Right lobe of liver (tissue), 6 donors: ENCODE data around the gene COL27A1. TPM values are rescaled to one million over a fixed set of nuclear protein-coding genes. Genes with fewer than 3 reads are reported as not detected.
"Not testable (repeated sequence)": the region's sequence is repeated elsewhere in the genome, so short reads cannot be mapped to it uniquely, and the experiment has no call there.

Source experiments
- ATAC-seq, 4 donors: fragments of 200-7000 bp; cut with Tn5 transposase; one replicate each; pipeline ENCODE4 v1.9.1; 2020; ENCODE audit warnings: mild to moderate bottlenecking in 4 of 4, moderate library complexity in 4 of 4
- DNase-seq, 3 donors: peaks; one replicate each; pipeline ENCODE4 v3.0.0-alpha.2; 2020
- H3K27ac ChIP-seq, 3 donors: fragments of 200-600 bp; one replicate each; pipeline ENCODE4 v1.8.0; 2022
- H3K27me3 ChIP-seq, 2 donors: fragments of 200-600 bp; one replicate each; pipeline ENCODE4 v1.8.0; 2022
- H3K36me3 ChIP-seq, 4 donors: fragments of 200-600 bp; sonication (generic) in 1 of 4; one replicate each; pipeline versions ENCODE4 v1.5.1 to v1.8.0; 2017 to 2022; ENCODE audit warnings: control low read depth in 1 of 4
- H3K4me1 ChIP-seq, 4 donors: fragments of 200-600 bp; sonication (generic) in 1 of 4; one replicate each; pipeline versions ENCODE4 v1.5.1 to v1.8.0; 2017 to 2022; ENCODE audit warnings: control low read depth in 1 of 4
- H3K4me3 ChIP-seq, 3 donors: fragments of 200-600 bp; one replicate each; pipeline ENCODE4 v1.8.0; 2022
- H3K9me3 ChIP-seq, 4 donors: fragments of 200-600 bp; sonication (generic) in 1 of 4; one replicate each; pipeline versions ENCODE4 v1.5.1 to v1.8.0; 2017 to 2022; ENCODE audit warnings: control low read depth in 1 of 4
- CTCF ChIP-seq, 4 donors: fragments of 200-600 bp in 3 of 4; fragments of 450-650 bp in 1 of 4; IDR thresholded peaks; one replicate each; pipeline versions ENCODE4 v1.5.1 to v1.8.0; 2016 to 2022; ENCODE audit warnings: antibody characterized with exemption in 4 of 4, mild to moderate bottlenecking in 2 of 4
- POLR2A ChIP-seq: fragments of 450-650 bp; IDR thresholded peaks from one replicate; pipeline ENCODE4 v1.6.1; 2017; ENCODE audit warnings: antibody characterized with exemption, mild to moderate bottlenecking
- WGBS: methylation state at CpG from one replicate; pipeline ENCODE4 v1.1.6; 2018; ENCODE audit warnings: low coverage, low lambda C conversion rate; ENCODE audit not compliant: insufficient coverage; ENCODE audit errors: missing lambda C conversion rate; 5-methylcytosine and 5-hydroxymethylcytosine counted together
- intact Hi-C, 2 donors: fragments of 100-400 bp; cut with DNase I; formaldehyde crosslinking; loops; one replicate each; pipeline versions ENCODE4 v1.11.2 to v1.14.1; 2022
- total RNA-seq, 6 experiments: library from RNA; depleted of rRNA in 2 of 6; stranded (reverse); fragments of >200 nt in 2 of 6; fragmentation: NEBNext Ultra II Directional in 3 of 6; extraction: Animal tissue kit (Norgen Biotek cat#: 25700) in 3 of 6; gene quantifications; one replicate each; pipeline versions ENCODE4 v1.1.0 to v1.2.4, GENCODE V29; 2016 to 2023
- donor health status: DM: no; HTN: yes; CAD: no.
- donor health status: DM: no; HTN: no; CAD: no.
- donor health status: DM: no; HTN: no; CAD: no.
- donor health status: DM: no; HTN: yes; CAD: no.
- donor health status: DM: no; HTN: yes; CAD: no.

Gene COL27A1
- total RNA-seq, 6 experiments from 2014 or later = 11.8 to 51.9 (median 29.3) TPM

DNA sequence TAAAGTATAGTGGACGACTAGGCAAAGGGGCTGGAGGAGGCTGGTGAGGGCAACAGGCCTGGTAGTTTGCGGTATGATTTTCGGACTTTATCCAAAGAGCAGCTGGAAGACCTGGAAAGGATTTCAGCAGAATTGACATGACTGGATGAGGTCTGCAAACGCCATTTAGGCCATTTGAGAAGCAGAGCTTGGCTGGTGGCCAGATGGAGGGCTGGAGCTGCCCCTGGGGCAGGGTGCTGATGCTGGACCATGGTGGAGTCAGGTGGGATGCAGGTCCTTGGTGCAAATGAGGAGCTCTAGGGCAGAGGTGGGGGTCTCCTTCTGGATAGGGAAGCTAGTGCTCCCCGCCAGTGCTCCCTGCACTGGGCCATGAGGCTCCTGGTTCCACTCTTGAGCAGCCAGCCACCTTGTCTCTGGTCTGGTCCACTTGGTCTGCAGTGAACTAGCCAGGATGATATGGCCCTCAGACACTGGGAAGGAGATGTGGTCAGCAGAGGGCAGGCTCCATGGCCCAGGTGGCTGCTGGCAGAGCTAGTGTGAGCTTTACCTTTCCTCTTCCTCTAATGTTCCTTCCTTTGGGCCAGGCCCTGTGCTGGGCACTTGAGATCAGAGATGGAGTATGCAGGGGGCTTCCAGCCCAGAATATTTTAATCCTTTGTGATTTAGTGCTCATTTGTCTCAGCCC lies 31.4 kb downstream of the COL27A1 start:
- TF ChIP-seq POLR2A (no peak), CTCF (IDR thresholded peaks at IDR 0.05) (peak in 1 of 4 donors; percentile 23)
- WGBS = 56% methylated on average over 3 of the region's 5 CpGs

GRCh38 chr9:114187827-114188226 lies 32.5 kb downstream of the COL27A1 start:
- no peak for ATAC-seq
- intact Hi-C loops = no loop called here
- Histone ChIP-seq H3K4me1 (no peaks in the 10 kb centered on the region), H3K9me3 (peaks cover 0 to 8% (median 0%) of the 10 kb centered on the region in 4 donors), H3K27ac (no peak overlapping the region), H3K36me3 (no peaks in the 10 kb centered on the region), H3K27me3 (no peaks in the 10 kb centered on the region), H3K4me3 (no peak overlapping the region)
- peak in 1 of 3 donors; percentile 3 for DNase-seq
- TF ChIP-seq CTCF (IDR thresholded peaks at IDR 0.05) = no peak
- no peak for TF ChIP-seq POLR2A
- WGBS = 81% methylated on average over 2 of the region's 3 CpGs

More for the DNA sequence above, 31.4 kb downstream of the COL27A1 start:
- no peaks in the 10 kb centered on the region for H3K36me3 ChIP-seq
- no peak overlapping the region for H3K4me3 ChIP-seq
- intact Hi-C loops = no loop called here
- no peaks in the 10 kb centered on the region for H3K27me3 ChIP-seq
- no peak overlapping the region for H3K27ac ChIP-seq
- peak; percentile 34 to 51 (median 46) for ATAC-seq
- no peak for DNase-seq
- peaks cover 0 to 5% (median 0%) of the 10 kb centered on the region in 4 donors for H3K4me1 ChIP-seq
- H3K9me3 ChIP-seq = peaks cover 0 to 8% (median 0%) of the 10 kb centered on the region in 4 donors

GRCh38 chr9:114189823-114190562 lies 34.7 kb downstream of the COL27A1 start:
- H3K27me3 ChIP-seq = no peaks in the 10 kb centered on the region
- H3K4me3 ChIP-seq = no peak overlapping the region
- H3K27ac ChIP-seq = no peak overlapping the region
- no peaks in the 10 kb centered on the region for H3K4me1 ChIP-seq
- H3K36me3 ChIP-seq = no peaks in the 10 kb centered on the region
- peaks cover 0 to 8% (median 0%) of the 10 kb centered on the region in 4 donors for H3K9me3 ChIP-seq
- intact Hi-C loops = no loop called here
- TF ChIP-seq POLR2A (no peak), CTCF (IDR thresholded peaks at IDR 0.05) (no peak)
- DNase-seq = no peak
- ATAC-seq = peak in 1 of 4 donors; percentile 13
- 57% methylated on average over 1 of the region's 2 CpGs for WGBS

- Histone ChIP-seq H3K9me3 (peaks cover 0 to 8% (median 0%) of the 10 kb centered on the region in 4 donors), H3K27ac (no peak overlapping the region), H3K36me3 (no peaks in the 10 kb centered on the region), H3K4me1 (no peaks in the 10 kb centered on the region), H3K27me3 (no peaks in the 10 kb centered on the region), H3K4me3 (no peak overlapping the region)
- intact Hi-C loops = no loop called here
- WGBS = 90% methylated on average over 1 of the region's 1 CpG
- ATAC-seq (no peak), DNase-seq (no peak)
- TF ChIP-seq POLR2A (no peak), CTCF (IDR thresholded peaks at IDR 0.05) (no peak)
These were observed 35.2 kb downstream of the COL27A1 start for GRCh38 chr9:114190563-114190905.

DNA sequence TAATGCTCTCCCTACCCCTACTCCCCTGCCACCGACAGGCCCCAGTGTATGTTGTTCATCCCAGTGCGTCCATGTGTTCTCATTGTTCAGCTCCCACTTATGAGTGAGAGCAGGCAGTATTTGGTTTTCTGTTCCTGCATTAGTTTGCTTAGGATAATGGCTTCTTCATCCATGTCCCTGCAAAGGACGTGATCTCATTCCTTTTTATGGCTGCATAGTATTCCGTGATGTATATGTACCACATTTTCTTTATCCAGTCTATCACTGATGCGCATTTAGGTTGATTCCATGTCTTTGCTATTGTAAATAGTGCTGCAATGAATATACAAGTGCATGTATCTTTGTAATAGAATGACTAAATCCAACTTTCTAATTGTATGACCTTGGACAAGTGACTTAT lies 36.1 kb downstream of the COL27A1 start:
- H3K4me1 ChIP-seq, H3K4me3 ChIP-seq, DNase-seq, H3K27ac ChIP-seq, H3K27me3 ChIP-seq, H3K36me3 ChIP-seq, ATAC-seq, H3K9me3 ChIP-seq, intact Hi-C loops: not testable (repeated sequence)
- WGBS = 97% methylated on average over 5 of the region's 5 CpGs
